HepG2 (cell line): ENCODE data around the gene ANKS3. TPM values are rescaled to one million over a fixed set of nuclear protein-coding genes. Genes with fewer than 3 reads are reported as not detected.
A peak's percentile ranks its signal among the peaks of the same experiment; 100 is the strongest.

Source experiments
- CENPX ChIP-seq: sonication (generic); formaldehyde crosslinking; IDR thresholded peaks from 2 replicates; pipeline ENCODE4 v1.9.0; 2021; ENCODE audit warnings: mild to moderate bottlenecking, missing genetic modification reagents, moderate library complexity
- EEA1 ChIP-seq: sonication (generic); formaldehyde crosslinking; IDR thresholded peaks from 2 replicates; pipeline ENCODE4 v1.5.1; 2020; ENCODE audit warnings: mild to moderate bottlenecking, missing genetic modification reagents, borderline replicate concordance
- GZF1 ChIP-seq: sonication (generic); formaldehyde crosslinking; IDR thresholded peaks from 2 replicates; pipeline ENCODE4 v1.5.1; 2020; ENCODE audit warnings: mild to moderate bottlenecking, missing genetic modification reagents
- HES4 ChIP-seq: sonication (generic); formaldehyde crosslinking; IDR thresholded peaks from 2 replicates; pipeline ENCODE4 v1.9.0; 2021; ENCODE audit warnings: mild to moderate bottlenecking, missing genetic modification reagents, borderline replicate concordance
- IKZF1 ChIP-seq: fragments of 450-650 bp; IDR thresholded peaks from 2 replicates; pipeline ENCODE4 v1.7.1; 2016
- MTF1 ChIP-seq: sonication (generic); formaldehyde crosslinking; IDR thresholded peaks from 2 replicates; pipeline ENCODE4 v1.5.0; 2020; ENCODE audit warnings: missing genetic modification reagents
- SP140L ChIP-seq: sonication (generic); formaldehyde crosslinking; IDR thresholded peaks from 2 replicates; pipeline ENCODE4 v1.4.0; 2020; ENCODE audit warnings: missing genetic modification reagents, borderline replicate concordance
- TBL1XR1 ChIP-seq: fragments of 150-350 bp; IDR thresholded peaks from 2 replicates; pipeline ENCODE4 v1.6.1; 2014; ENCODE audit warnings: borderline replicate concordance, low read length; ENCODE audit not compliant: partially characterized antibody
- ZBTB34 ChIP-seq: sonication (generic); formaldehyde crosslinking; IDR thresholded peaks from 2 replicates; pipeline ENCODE4 v1.8.0; 2022; ENCODE audit warnings: mild to moderate bottlenecking, missing genetic modification reagents
- ZHX1 ChIP-seq: sonication (generic); formaldehyde crosslinking; IDR thresholded peaks from 2 replicates; pipeline ENCODE4 v1.8.1; 2022; ENCODE audit warnings: low read depth, mild to moderate bottlenecking, missing genetic modification reagents
- ZNF670 ChIP-seq: sonication (generic); formaldehyde crosslinking; IDR thresholded peaks from 2 replicates; pipeline ENCODE4 v1.8.0; 2022; ENCODE audit warnings: mild to moderate bottlenecking, missing genetic modification reagents, borderline replicate concordance
- ZNF776 ChIP-seq: sonication (generic); formaldehyde crosslinking; IDR thresholded peaks from 2 replicates; pipeline ENCODE4 v1.4.0; 2020; ENCODE audit warnings: mild to moderate bottlenecking, missing genetic modification reagents
- ZNF816 ChIP-seq: sonication (generic); formaldehyde crosslinking; IDR thresholded peaks from 2 replicates; pipeline ENCODE4 v1.8.0; 2022; ENCODE audit warnings: missing genetic modification reagents, mild to moderate bottlenecking, borderline replicate concordance
- ZSCAN29 ChIP-seq: sonication (generic); formaldehyde crosslinking; conservative IDR thresholded peaks from 2 replicates; pipeline ENCODE4 v1.4.0; 2020; ENCODE audit warnings: mild to moderate bottlenecking, missing genetic modification reagents
- polyA plus RNA-seq, 8 experiments: library from polyadenylated mRNA; depleted of rRNA in 3 of 8; stranded (reverse) in 7 of 8; unstranded in 1 of 8; fragments of >200 nt; fragmentation: Illumina TruSeq in 4 of 8; extraction: Trizol in 4 of 8; gene quantifications; 2 replicates each; pipeline versions ENCODE4 v1.2.1 to v1.2.3, GENCODE V29; 2011 to 2016; ENCODE audit warnings: low read depth in 4 of 8, missing spikeins in 1 of 8, mixed read lengths in 1 of 8; ENCODE audit not compliant: insufficient read depth in 1 of 8
- total RNA-seq, 5 experiments: library from RNA; depleted of rRNA; stranded (reverse); fragments of >200 nt; fragmentation: Illumina TruSeq; extraction: Trizol; gene quantifications; 2 replicates each; pipeline ENCODE4 v1.2.3, GENCODE V29; 2016; ENCODE audit warnings: low read depth in 1 of 5
- TF ChIP-seq, protein P1 (sequence below): sonication (generic); formaldehyde crosslinking; IDR thresholded peaks from 2 replicates; pipeline ENCODE4 v1.4.0; 2020; ENCODE audit warnings: mild to moderate bottlenecking, missing genetic modification reagents, borderline replicate concordance
- TF ChIP-seq, protein P2 (sequence below): sonication (generic); formaldehyde crosslinking; IDR thresholded peaks from 2 replicates; pipeline ENCODE4 v1.9.0; 2021; ENCODE audit warnings: missing genetic modification reagents, mild to moderate bottlenecking, borderline replicate concordance

Gene ANKS3
- total and polyA plus RNA-seq, 2 of the 13 experiments (the other 11 are each of a cell fraction or from before 2014, with no cell fraction given) = 11.4 to 15.9 TPM

DNA sequence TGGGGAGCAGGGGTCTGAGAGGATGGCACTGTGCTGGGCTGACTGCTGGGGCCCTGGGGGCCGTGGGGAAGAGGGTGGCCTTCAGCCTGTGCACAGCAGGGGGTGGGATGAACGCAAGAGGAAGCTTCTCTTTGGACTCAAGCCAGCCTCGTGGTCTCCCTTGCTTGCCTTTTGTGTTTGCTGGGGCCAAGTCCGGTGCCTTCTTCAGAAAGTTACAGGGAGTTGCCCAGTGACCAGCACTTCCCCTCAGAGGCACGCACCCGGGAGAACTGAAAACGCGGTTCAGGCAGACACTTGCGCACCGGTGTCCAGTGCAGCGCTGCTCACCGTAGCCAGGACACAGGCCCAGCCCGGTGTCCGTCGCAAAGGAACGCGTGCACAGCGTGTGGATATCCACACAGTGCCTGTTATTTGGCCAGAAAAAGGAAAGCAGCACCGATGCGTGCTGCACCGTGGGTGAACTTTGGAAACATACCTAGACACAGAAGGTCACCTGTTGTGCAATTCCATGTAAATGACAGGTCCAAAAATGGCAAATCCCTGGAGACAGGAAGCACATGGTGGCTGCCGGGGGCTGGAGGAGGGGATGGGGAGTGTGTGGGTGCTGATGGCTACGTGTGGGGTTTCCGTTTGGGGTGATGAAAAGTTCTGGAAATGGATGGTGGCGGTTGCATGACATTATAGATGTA is 70.2 kb downstream of the ANKS3 start (continued):
- TF ChIP-seq ZBTB34 (peak; percentile 91), EEA1 (CRISPR knock-in tag) (no peak; the same call in 1 of the 2 replicates), ZNF776 (peak; percentile 92), ZNF816 (CRISPR knock-in tag) (no peak; the same call in 1 of the 2 replicates), IKZF1 (no peak), TBL1XR1 (no peak), CENPX (no peak), ZNF670 (peak; percentile 95), GZF1 (peak; percentile 62; the same call in 1 of the 2 replicates), ZSCAN29 (CRISPR knock-in tag) (no peak), MTF1 (CRISPR knock-in tag) (no peak), HES4 (CRISPR knock-in tag) (peak; percentile 97), SP140L (CRISPR knock-in tag) (no peak), ZHX1 (peak; percentile 90)
- TF ChIP-seq, protein P1, sequence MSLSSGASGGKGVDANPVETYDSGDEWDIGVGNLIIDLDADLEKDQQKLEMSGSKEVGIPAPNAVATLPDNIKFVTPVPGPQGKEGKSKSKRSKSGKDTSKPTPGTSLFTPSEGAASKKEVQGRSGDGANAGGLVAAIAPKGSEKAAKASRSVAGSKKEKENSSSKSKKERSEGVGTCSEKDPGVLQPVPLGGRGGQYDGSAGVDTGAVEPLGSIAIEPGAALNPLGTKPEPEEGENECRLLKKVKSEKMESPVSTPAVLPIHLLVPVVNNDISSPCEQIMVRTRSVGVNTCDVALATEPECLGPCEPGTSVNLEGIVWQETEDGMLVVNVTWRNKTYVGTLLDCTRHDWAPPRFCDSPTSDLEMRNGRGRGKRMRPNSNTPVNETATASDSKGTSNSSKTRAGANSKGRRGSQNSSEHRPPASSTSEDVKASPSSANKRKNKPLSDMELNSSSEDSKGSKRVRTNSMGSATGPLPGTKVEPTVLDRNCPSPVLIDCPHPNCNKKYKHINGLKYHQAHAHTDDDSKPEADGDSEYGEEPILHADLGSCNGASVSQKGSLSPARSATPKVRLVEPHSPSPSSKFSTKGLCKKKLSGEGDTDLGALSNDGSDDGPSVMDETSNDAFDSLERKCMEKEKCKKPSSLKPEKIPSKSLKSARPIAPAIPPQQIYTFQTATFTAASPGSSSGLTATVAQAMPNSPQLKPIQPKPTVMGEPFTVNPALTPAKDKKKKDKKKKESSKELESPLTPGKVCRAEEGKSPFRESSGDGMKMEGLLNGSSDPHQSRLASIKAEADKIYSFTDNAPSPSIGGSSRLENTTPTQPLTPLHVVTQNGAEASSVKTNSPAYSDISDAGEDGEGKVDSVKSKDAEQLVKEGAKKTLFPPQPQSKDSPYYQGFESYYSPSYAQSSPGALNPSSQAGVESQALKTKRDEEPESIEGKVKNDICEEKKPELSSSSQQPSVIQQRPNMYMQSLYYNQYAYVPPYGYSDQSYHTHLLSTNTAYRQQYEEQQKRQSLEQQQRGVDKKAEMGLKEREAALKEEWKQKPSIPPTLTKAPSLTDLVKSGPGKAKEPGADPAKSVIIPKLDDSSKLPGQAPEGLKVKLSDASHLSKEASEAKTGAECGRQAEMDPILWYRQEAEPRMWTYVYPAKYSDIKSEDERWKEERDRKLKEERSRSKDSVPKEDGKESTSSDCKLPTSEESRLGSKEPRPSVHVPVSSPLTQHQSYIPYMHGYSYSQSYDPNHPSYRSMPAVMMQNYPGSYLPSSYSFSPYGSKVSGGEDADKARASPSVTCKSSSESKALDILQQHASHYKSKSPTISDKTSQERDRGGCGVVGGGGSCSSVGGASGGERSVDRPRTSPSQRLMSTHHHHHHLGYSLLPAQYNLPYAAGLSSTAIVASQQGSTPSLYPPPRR (CRISPR knock-in tag) = peak; percentile 75
- TF ChIP-seq, protein P2, sequence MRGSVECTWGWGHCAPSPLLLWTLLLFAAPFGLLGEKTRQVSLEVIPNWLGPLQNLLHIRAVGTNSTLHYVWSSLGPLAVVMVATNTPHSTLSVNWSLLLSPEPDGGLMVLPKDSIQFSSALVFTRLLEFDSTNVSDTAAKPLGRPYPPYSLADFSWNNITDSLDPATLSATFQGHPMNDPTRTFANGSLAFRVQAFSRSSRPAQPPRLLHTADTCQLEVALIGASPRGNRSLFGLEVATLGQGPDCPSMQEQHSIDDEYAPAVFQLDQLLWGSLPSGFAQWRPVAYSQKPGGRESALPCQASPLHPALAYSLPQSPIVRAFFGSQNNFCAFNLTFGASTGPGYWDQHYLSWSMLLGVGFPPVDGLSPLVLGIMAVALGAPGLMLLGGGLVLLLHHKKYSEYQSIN = peak; percentile 68; the same call in 1 of the 2 replicates
